HL-60 (cell line): Measurements from ENCODE around the gene COA7.

Experiments used
- DNase-seq, 2 experiments: peaks; one replicate each; pipeline ENCODE4 v3.0.0-alpha.2; 2010 to 2020; ENCODE audit warnings: low read depth in 1 of 2, low spot score in 1 of 2
- H3K27ac ChIP-seq: fragments of 250-450 bp; sonication (Bioruptor Pico); replicated peaks from 2 replicates; pipeline ENCODE4 v1.5.1; 2020; ENCODE audit warnings: mild to moderate bottlenecking, moderate library complexity
- H3K27me3 ChIP-seq: fragments of 250-450 bp; sonication (Bioruptor Pico); 2 replicates; pipeline ENCODE4 v1.5.1; 2021; ENCODE audit warnings: mild to moderate bottlenecking, moderate library complexity; ENCODE audit not compliant: insufficient read depth, poor library complexity, severe bottlenecking
- H3K4me3 ChIP-seq: replicated peaks from 2 replicates; pipeline ENCODE4 v1.5.1; 2011; ENCODE audit warnings: mild to moderate bottlenecking, control low read depth, low read length; ENCODE audit not compliant: insufficient read depth
- GABPA ChIP-seq: IDR thresholded peaks from 2 replicates; pipeline ENCODE4 v1.6.1; 2012; ENCODE audit warnings: low read depth
- POLR2AphosphoS5 ChIP-seq: IDR thresholded peaks from 2 replicates; pipeline ENCODE4 v1.6.1; 2012; ENCODE audit warnings: low read depth
- REST ChIP-seq: IDR thresholded peaks from 2 replicates; pipeline ENCODE4 v1.6.1; 2012; ENCODE audit warnings: low read depth; ENCODE audit not compliant: insufficient replicate concordance
- SPI1 ChIP-seq: IDR thresholded peaks from 2 replicates; pipeline ENCODE4 v1.6.1; 2012; ENCODE audit warnings: low read depth, mild to moderate bottlenecking, borderline replicate concordance
- TF ChIP-seq, protein P1 (sequence below): IDR thresholded peaks from one replicate; pipeline ENCODE4 v1.5.1; 2011; ENCODE audit warnings: low read length, control low read depth, inconsistent platforms; ENCODE audit not compliant: insufficient read depth

COA7 gene

GRCh38 chr1:52684545-52684944 lies 13.6 kb downstream of the COA7 start:
- no peak for DNase-seq
- TF ChIP-seq POLR2AphosphoS5 (no peak), REST (no peak), SPI1 (no peak), GABPA (no peak)
- TF ChIP-seq, protein P1, sequence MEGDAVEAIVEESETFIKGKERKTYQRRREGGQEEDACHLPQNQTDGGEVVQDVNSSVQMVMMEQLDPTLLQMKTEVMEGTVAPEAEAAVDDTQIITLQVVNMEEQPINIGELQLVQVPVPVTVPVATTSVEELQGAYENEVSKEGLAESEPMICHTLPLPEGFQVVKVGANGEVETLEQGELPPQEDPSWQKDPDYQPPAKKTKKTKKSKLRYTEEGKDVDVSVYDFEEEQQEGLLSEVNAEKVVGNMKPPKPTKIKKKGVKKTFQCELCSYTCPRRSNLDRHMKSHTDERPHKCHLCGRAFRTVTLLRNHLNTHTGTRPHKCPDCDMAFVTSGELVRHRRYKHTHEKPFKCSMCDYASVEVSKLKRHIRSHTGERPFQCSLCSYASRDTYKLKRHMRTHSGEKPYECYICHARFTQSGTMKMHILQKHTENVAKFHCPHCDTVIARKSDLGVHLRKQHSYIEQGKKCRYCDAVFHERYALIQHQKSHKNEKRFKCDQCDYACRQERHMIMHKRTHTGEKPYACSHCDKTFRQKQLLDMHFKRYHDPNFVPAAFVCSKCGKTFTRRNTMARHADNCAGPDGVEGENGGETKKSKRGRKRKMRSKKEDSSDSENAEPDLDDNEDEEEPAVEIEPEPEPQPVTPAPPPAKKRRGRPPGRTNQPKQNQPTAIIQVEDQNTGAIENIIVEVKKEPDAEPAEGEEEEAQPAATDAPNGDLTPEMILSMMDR: no peak
- Histone ChIP-seq H3K4me3 (no peak overlapping the region), H3K27ac (no peak overlapping the region), H3K27me3 (no peaks in the 10 kb centered on the region)

DNA sequence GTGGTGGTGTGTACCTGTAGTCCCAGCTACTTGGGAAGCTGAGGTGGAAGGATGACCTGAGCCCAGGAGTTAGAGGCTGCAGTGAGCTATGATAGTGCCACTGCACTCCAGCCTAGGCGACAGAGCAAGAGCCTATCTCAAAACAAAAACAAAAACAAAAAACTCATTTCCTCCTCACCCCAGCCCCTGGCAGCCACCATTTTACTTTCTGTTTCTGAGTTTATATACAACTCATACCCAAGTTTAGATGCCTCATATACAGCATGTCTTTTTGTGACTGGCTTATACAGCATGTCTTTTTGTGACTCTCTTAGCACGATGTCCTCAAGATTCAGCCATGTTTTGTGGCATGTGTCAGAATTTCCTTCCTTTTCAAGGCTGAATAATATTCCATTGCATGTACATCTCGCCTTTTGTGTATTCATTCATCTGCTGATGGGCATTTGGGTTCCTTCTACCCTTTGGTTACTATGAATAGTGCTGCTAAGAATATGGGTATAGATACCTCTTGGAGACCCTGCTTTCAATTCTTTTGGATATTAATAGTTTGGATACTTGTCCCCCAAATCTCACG lies 14.7 kb downstream of the COA7 start:
- DNase-seq: no peak
- TF ChIP-seq, protein P1: no peak
- TF ChIP-seq POLR2AphosphoS5 (no peak; the same call in 1 of the 2 replicates), SPI1 (no peak), REST (no peak), GABPA (no peak)
- Histone ChIP-seq H3K4me3 (no peak overlapping the region), H3K27ac (no peak overlapping the region), H3K27me3 (no peaks in the 10 kb centered on the region)

DNA sequence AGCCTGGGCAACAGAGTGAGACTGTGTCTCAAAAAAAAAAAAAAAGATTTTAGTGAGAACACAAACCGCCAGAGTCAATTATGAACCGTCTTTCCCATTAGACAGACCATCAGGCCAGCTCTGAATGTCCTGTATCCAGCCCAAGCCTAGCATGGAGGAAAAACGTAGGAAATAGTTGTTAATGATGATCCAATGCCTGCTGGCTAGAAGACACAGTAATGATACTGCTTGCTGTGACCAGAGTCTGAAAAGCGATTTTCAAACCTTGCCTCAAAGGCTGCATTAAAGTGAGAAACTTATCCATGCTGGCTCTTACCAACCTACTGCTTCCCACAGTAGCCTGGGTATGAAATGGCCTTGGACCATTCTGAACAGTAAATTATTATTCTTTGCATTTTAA lies 17.0 kb downstream of the COA7 start:
- no peak for TF ChIP-seq POLR2AphosphoS5
- no peak for TF ChIP-seq SPI1
- Histone ChIP-seq H3K27me3 (no peaks in the 10 kb centered on the region), H3K27ac (no peak overlapping the region), H3K4me3 (no peak overlapping the region)
- DNase-seq: no peak

DNA sequence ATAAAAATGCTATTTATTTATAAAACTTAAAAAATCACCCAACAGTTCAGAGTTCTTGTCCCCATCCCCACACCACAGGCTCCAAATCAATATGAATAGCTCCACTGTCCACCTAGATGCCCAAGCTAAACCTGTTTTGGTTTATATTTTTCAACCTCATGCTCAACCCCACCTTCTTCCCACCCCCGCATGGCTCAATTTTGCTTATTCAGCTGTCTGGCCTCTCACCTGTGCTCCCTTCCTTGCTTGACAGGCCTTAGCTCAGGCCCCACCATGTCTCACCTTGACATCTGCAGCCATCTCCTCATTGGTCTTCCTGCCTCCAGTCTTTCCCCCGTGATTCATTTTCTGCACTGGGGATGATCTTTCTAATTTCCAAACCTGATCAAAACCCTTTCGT lies 17.8 kb downstream of the COA7 start:
- Histone ChIP-seq H3K27me3 (no peaks in the 10 kb centered on the region), H3K27ac (no peak overlapping the region), H3K4me3 (no peak overlapping the region)
- TF ChIP-seq POLR2AphosphoS5: no peak
- TF ChIP-seq, protein P1: no peak
- no peak for TF ChIP-seq GABPA
- TF ChIP-seq SPI1: no peak
- TF ChIP-seq REST: no peak
- DNase-seq: no peak
